ENCODE data around the gene ENKUR. TPM values are rescaled to one million over a fixed set of nuclear protein-coding genes. Genes with fewer than 3 reads are reported as not detected.

The ENKUR gene, protein sequence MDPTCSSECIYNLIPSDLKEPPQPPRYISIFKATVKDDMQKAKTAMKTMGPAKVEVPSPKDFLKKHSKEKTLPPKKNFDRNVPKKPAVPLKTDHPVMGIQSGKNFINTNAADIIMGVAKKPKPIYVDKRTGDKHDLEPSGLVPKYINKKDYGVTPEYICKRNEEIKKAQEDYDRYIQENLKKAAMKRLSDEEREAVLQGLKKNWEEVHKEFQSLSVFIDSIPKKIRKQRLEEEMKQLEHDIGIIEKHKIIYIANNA
- 0.76 and 0.78 TPM in 2 replicates for total RNA-seq

DNA sequence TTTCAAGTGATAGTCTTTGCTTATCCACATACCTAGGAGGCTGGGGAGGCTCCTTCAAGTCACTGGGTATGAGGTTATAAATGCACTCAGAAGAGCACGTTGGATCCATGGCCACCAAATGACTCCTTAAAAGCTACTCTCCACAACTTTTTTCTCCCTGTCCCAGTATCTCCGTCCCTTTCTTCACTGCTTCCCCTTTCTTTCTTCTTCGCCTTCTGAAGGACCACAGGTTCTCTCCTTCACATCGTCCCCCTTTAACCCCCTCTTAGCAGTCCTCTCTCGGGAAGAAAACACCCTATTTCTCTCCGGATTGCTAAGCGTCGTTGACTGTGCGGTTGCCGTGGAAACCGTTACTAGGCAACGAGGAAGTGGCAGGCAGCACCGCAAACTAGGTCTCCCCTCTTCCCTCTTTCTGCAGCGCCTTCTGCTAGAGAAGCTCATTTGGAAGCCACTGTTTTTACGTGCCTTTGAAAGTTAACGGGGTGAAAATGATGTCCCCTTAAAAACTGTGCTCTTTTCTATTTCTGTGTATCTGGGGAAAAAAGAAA, at the start of gene ENKUR:
Gene ENKUR, minus strand, starts transcription at position 331 of the 548 bp plus-strand sequence. Its CDS starts 222 bp downstream, at position 109.

DNA sequence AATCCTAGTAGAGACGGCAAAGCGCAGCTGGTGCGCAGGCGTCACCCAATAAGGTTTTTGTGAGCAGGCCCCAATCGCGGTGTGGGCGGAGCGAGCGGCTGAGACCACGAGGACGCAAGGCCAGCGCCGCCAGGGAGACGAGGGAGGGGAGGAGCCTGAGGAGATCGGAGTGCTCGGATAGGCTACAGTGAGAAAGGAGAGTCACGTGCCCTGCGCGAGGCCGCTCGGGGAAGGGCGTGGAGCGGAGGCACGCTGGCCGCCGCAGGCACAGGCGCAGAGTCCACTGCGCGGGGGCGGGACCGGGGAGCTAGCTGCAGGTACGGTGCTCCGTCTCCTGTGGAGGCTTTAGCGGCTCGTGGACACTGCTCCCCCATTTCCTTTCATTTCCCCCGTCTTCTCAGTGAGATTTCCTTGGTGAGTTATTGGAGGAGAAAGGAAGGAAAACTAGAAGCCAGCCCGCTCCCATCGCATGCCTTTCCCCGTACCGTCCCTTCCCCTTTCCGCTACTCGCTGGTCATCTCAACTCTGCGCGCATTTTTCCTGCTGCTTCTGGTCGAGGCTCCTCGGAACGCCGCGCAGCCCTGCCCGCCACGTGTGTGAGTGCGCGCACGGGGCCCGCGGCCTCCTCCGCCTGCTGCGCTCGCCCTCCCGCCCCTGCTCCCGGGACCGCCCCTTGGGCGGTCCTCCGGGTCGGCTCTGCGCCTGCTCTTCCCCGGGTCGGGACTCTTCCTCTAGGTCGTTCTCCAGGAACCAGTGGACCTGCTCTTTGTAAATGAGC, 607 bp upstream of the ENKUR start, which contains the start of gene THNSL1:
Gene THNSL1, plus strand, starts transcription at position 237 of the 778 bp plus-strand sequence. CDS start 6,612 bp downstream, outside the sequence.

DNA sequence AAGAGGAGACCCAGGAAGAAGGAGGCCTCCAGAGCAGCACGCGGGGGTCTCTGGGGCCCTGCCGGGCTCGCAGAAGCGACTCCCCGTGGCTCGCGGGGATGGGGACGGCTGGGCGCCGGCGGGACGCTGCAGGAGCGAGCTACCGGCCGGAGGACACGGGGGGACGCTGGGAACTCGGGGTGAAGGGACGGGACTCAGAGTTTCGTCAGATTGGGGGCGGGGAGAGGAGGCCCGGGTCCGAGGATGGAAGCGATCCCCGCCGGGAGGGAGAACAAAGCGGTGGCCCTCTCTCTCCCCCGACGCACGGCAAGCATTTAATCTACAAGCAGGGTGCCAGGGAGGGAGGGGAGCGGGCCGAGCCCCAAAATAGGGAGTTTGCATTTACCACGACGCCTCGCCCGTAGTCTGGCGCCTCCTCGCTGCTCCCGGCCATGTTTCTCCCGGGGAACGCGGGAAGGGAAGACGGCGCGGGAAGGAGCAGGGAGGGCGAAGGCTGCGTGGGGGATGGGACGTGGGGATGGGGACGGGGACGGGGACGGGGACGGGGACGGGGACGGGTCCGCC, 63.7 kb downstream of the ENKUR start, which contains the start of gene PRTFDC1:
Gene PRTFDC1, minus strand, starts transcription at position 464 of the 564 bp plus-strand sequence. Its CDS starts 31 bp downstream, at position 433.

Small RNAs within 50 kb of the gene (small RNA-seq; reads per million reads assigned to genes)
- gene AL512598.1 = not detected

Other genes starting within 250 kb of the ENKUR start
- gene PRTFDC1, start 63.6 kb downstream of the ENKUR start, total RNA-seq = 17.8 and 23.5 TPM in 2 replicates
- 4.2 and 5.7 TPM in 2 replicates for gene THNSL1, start 454 bp upstream of the ENKUR start, total RNA-seq
- 0.11 and 0.13 TPM in 2 replicates for gene GPR158, start 158.8 kb upstream of the ENKUR start, total RNA-seq